ENCODE data around the gene CIDEB.

Gene CIDEB

GRCh38 chr14:24311837-24312615 lies 4.2 kb upstream of the CIDEB start:
- peaks cover 78% of the 10 kb centered on the region for H3K4me1 Mint-ChIP-seq
- no peak for DNase-seq
- H3K36me3 Mint-ChIP-seq (ENCODE audit: low read depth) = peaks cover 33% of the 10 kb centered on the region
- H3K9me3 Mint-ChIP-seq = no peaks in the 10 kb centered on the region
- peak overlapping the region; percentile 68 for H3K4me3 Mint-ChIP-seq
- H3K27me3 Mint-ChIP-seq = no peaks in the 10 kb centered on the region
- peak overlapping the region; percentile 39 for H3K27ac Mint-ChIP-seq
- ATAC-seq = no peak

- peak; percentile 67 for DNase-seq
- H3K4me3 Mint-ChIP-seq = peak within 1 kb of the TSS; percentile 74
- H3K36me3 Mint-ChIP-seq (ENCODE audit: low read depth) = peaks cover 42% of the 10 kb centered on the region
- no peaks in the 10 kb centered on the region for H3K27me3 Mint-ChIP-seq
- no peaks in the 10 kb centered on the region for H3K9me3 Mint-ChIP-seq
- peak; percentile 87 for ATAC-seq
- peaks cover 72% of the 10 kb centered on the region for H3K4me1 Mint-ChIP-seq
- peak within 1 kb of the TSS; percentile 83 for H3K27ac Mint-ChIP-seq
Measured at GRCh38 chr14:24310646-24311604, 3.1 kb upstream of the CIDEB start, which contains the start of gene LTB4R. LTB4R (plus strand) TSS chr14:24311502; CDS start chr14:24315652, 4,150 bp downstream.

- Mint-ChIP-seq H3K4me3 (peak overlapping the region; percentile 74), H3K4me1 (peaks cover 67% of the 10 kb centered on the region), H3K9me3 (no peaks in the 10 kb centered on the region), H3K36me3 (ENCODE audit: low read depth) (peaks cover 44% of the 10 kb centered on the region), H3K27ac (peak overlapping the region; percentile 83), H3K27me3 (no peaks in the 10 kb centered on the region)
- no peak for ATAC-seq
- DNase-seq = no peak
Measured at GRCh38 chr14:24310265-24310645, 2.5 kb upstream of the CIDEB start.

GRCh38 chr14:24309538-24310264 lies 1.9 kb upstream of the CIDEB start, which contains the start of gene LTB4R2:
LTB4R2 (plus strand) TSS chr14:24310140; CDS start chr14:24310665, 525 bp downstream.
- Mint-ChIP-seq H3K4me3 (peak within 1 kb of the TSS; percentile 74), H3K9me3 (no peaks in the 10 kb centered on the region), H3K27ac (peak within 1 kb of the TSS; percentile 83), H3K27me3 (no peaks in the 10 kb centered on the region), H3K4me1 (peaks cover 61% of the 10 kb centered on the region), H3K36me3 (ENCODE audit: low read depth) (peaks cover 49% of the 10 kb centered on the region)
- ATAC-seq (no peak), DNase-seq (no peak)

- H3K9me3 Mint-ChIP-seq = no peaks in the 10 kb centered on the region
- no peak overlapping the region for H3K27ac Mint-ChIP-seq
- ATAC-seq = no peak
- H3K27me3 Mint-ChIP-seq = no peaks in the 10 kb centered on the region
- peaks cover 48% of the 10 kb centered on the region for H3K36me3 Mint-ChIP-seq (ENCODE audit: low read depth)
- no peak overlapping the region for H3K4me3 Mint-ChIP-seq
- no peak for DNase-seq
- peaks cover 50% of the 10 kb centered on the region for H3K4me1 Mint-ChIP-seq
Measured at GRCh38 chr14:24308342-24309124, 756 bp upstream of the CIDEB start.

- DNase-seq (no peak), ATAC-seq (no peak)
- H3K9me3 Mint-ChIP-seq = no peaks in the 10 kb centered on the region
- no peak overlapping the region for H3K4me3 Mint-ChIP-seq
- peaks cover 36% of the 10 kb centered on the region for H3K4me1 Mint-ChIP-seq
- H3K27me3 Mint-ChIP-seq = no peaks in the 10 kb centered on the region
- no peak overlapping the region for H3K27ac Mint-ChIP-seq
- peaks cover 51% of the 10 kb centered on the region for H3K36me3 Mint-ChIP-seq (ENCODE audit: low read depth)
Measured at GRCh38 chr14:24307156-24307574, 612 bp downstream of the CIDEB start.

GRCh38 chr14:24304019-24304387 lies 3.8 kb downstream of the CIDEB start:
- H3K9me3 Mint-ChIP-seq = no peaks in the 10 kb centered on the region
- peaks cover 37% of the 10 kb centered on the region for H3K4me1 Mint-ChIP-seq
- H3K27ac Mint-ChIP-seq = no peak overlapping the region
- no peaks in the 10 kb centered on the region for H3K27me3 Mint-ChIP-seq
- ATAC-seq (no peak), DNase-seq (no peak)
- H3K36me3 Mint-ChIP-seq (ENCODE audit: low read depth) = peaks cover 60% of the 10 kb centered on the region
- no peak overlapping the region for H3K4me3 Mint-ChIP-seq

GRCh38 chr14:24300326-24300980 lies 7.3 kb downstream of the CIDEB start:
- peak overlapping the region; percentile 91 for H3K27ac Mint-ChIP-seq
- H3K36me3 Mint-ChIP-seq (ENCODE audit: low read depth) = peaks cover 36% of the 10 kb centered on the region
- H3K9me3 Mint-ChIP-seq = no peaks in the 10 kb centered on the region
- DNase-seq (no peak), ATAC-seq (no peak)
- peaks cover 55% of the 10 kb centered on the region for H3K4me1 Mint-ChIP-seq
- no peaks in the 10 kb centered on the region for H3K27me3 Mint-ChIP-seq
- H3K4me3 Mint-ChIP-seq = peak overlapping the region; percentile 92

GRCh38 chr14:24299255-24300191 lies 8.3 kb downstream of the CIDEB start, which contains the start of the genes DHRS1 and NOP9:
DHRS1 (minus strand) TSS chr14:24299780; CDS start chr14:24299106, 674 bp downstream.
NOP9 (plus strand) TSS chr14:24299850; CDS start chr14:24299955, 105 bp downstream.
- Mint-ChIP-seq H3K9me3 (no peaks in the 10 kb centered on the region), H3K4me1 (peaks cover 55% of the 10 kb centered on the region), H3K27me3 (no peaks in the 10 kb centered on the region), H3K27ac (peak within 1 kb of the TSS; percentile 91), H3K36me3 (ENCODE audit: low read depth) (peaks cover 31% of the 10 kb centered on the region), H3K4me3 (peak within 1 kb of the TSS; percentile 92)
- peak; percentile 72 for ATAC-seq
- DNase-seq = peak; percentile 96

GRCh38 chr14:24298892-24299254 lies 8.9 kb downstream of the CIDEB start:
- ATAC-seq (peak; percentile 5), DNase-seq (no peak)
- H3K27me3 Mint-ChIP-seq = no peaks in the 10 kb centered on the region
- peaks cover 55% of the 10 kb centered on the region for H3K4me1 Mint-ChIP-seq
- peak overlapping the region; percentile 92 for H3K4me3 Mint-ChIP-seq
- peaks cover 25% of the 10 kb centered on the region for H3K36me3 Mint-ChIP-seq (ENCODE audit: low read depth)
- H3K27ac Mint-ChIP-seq = peak overlapping the region; percentile 91
- no peaks in the 10 kb centered on the region for H3K9me3 Mint-ChIP-seq

GRCh38 chr14:24297190-24297964 lies 10.4 kb downstream of the CIDEB start:
- peak; percentile 30 for ATAC-seq
- H3K4me3 Mint-ChIP-seq = no peak overlapping the region
- peak overlapping the region; percentile 82 for H3K27ac Mint-ChIP-seq
- DNase-seq = no peak
- H3K27me3 Mint-ChIP-seq = no peaks in the 10 kb centered on the region
- peaks cover 55% of the 10 kb centered on the region for H3K4me1 Mint-ChIP-seq
- no peaks in the 10 kb centered on the region for H3K9me3 Mint-ChIP-seq
- peaks cover 18% of the 10 kb centered on the region for H3K36me3 Mint-ChIP-seq (ENCODE audit: low read depth)
